Mesenchymal stem cell (in vitro differentiated cells and primary cell): Measurements from ENCODE around the gene MFRP.
A peak's percentile ranks its signal among the peaks of the same experiment; 100 is the strongest.

Source experiments
- DNase-seq: peaks from one replicate; pipeline ENCODE4 v3.0.0-alpha.2; 2013
- H2AFZ ChIP-seq: one replicate; pipeline ENCODE4 v1.6.1; 2013; ENCODE audit warnings: low read depth, mild to moderate bottlenecking, control low read depth, inconsistent platforms, low read length, moderate library complexity
- H2AK5ac ChIP-seq: 2 replicates; pipeline ENCODE4 v1.6.1; 2013; ENCODE audit warnings: low read length, moderate library complexity, mild to moderate bottlenecking, inconsistent platforms; ENCODE audit not compliant: severe bottlenecking
- H2BK120ac ChIP-seq: one replicate; pipeline ENCODE4 v1.6.1; 2013; ENCODE audit warnings: low read depth, mild to moderate bottlenecking, inconsistent platforms, low read length, moderate library complexity
- H2BK12ac ChIP-seq, 2 experiments: one replicate each; pipeline ENCODE4 v1.6.1; 2013; ENCODE audit warnings: inconsistent platforms in 2 of 2, low read length in 2 of 2, mild to moderate bottlenecking in 2 of 2, moderate library complexity in 2 of 2, control low read depth in 1 of 2
- H2BK15ac ChIP-seq: one replicate; pipeline ENCODE4 v1.6.1; 2013; ENCODE audit warnings: mild to moderate bottlenecking, low read depth, inconsistent platforms; ENCODE audit not compliant: poor library complexity, severe bottlenecking
- H2BK5ac ChIP-seq: 2 replicates; pipeline ENCODE4 v1.6.1; 2013; ENCODE audit warnings: low read depth, mild to moderate bottlenecking, low read length, control low read depth, inconsistent platforms; ENCODE audit not compliant: poor library complexity, severe bottlenecking
- H3K14ac ChIP-seq, 2 experiments: one replicate each; pipeline ENCODE4 v1.6.1; 2013; ENCODE audit warnings: inconsistent platforms in 2 of 2, low read length in 2 of 2, control low read depth in 1 of 2, mild to moderate bottlenecking in 1 of 2, moderate library complexity in 1 of 2
- H3K18ac ChIP-seq, 2 experiments: one replicate each; pipeline ENCODE4 v1.6.1; 2013; ENCODE audit warnings: inconsistent platforms in 2 of 2, low read length in 2 of 2, control low read depth in 1 of 2, low read depth in 1 of 2, mild to moderate bottlenecking in 1 of 2
- H3K23ac ChIP-seq, 2 experiments: one replicate each; pipeline ENCODE4 v1.6.1; 2013; ENCODE audit warnings: inconsistent platforms in 2 of 2, low read length in 2 of 2, mild to moderate bottlenecking in 2 of 2, moderate library complexity in 2 of 2, control low read depth in 1 of 2
- H3K27ac ChIP-seq: 2 replicates; pipeline ENCODE4 v1.5.1; 2013; ENCODE audit warnings: mild to moderate bottlenecking, moderate library complexity, low read length, control low read depth, inconsistent platforms; ENCODE audit not compliant: poor library complexity, severe bottlenecking
- H3K27me3 ChIP-seq, 2 experiments: 2 replicates each; pipeline versions ENCODE4 v1.6.1 to v1.7.0; 2013; ENCODE audit warnings: low read length in 2 of 2, mild to moderate bottlenecking in 2 of 2, moderate library complexity in 2 of 2, control low read depth in 1 of 2, inconsistent platforms in 1 of 2; ENCODE audit not compliant: control insufficient read depth in 1 of 2, insufficient read depth in 1 of 2
- H3K36me3 ChIP-seq, 2 experiments: 2 replicates each; pipeline versions ENCODE4 v1.6.1 to v1.7.0; 2013; ENCODE audit warnings: low read length in 2 of 2, control low read depth in 1 of 2, inconsistent platforms in 1 of 2, low read depth in 1 of 2, mild to moderate bottlenecking in 1 of 2; ENCODE audit not compliant: insufficient read depth in 2 of 2, control insufficient read depth in 1 of 2
- H3K4ac ChIP-seq, 2 experiments: one replicate each; pipeline ENCODE4 v1.6.1; 2013; ENCODE audit warnings: inconsistent platforms in 2 of 2, low read length in 2 of 2, mild to moderate bottlenecking in 2 of 2, moderate library complexity in 2 of 2, control low read depth in 1 of 2, low read depth in 1 of 2
- H3K4me1 ChIP-seq: 2 replicates; pipeline ENCODE4 v1.6.1; 2013; ENCODE audit warnings: low read depth, low read length, control low read depth; ENCODE audit not compliant: control insufficient read depth, insufficient read depth
- H3K4me2 ChIP-seq: 2 replicates; pipeline ENCODE4 v1.6.1; 2013; ENCODE audit warnings: low read length, mild to moderate bottlenecking, inconsistent platforms; ENCODE audit not compliant: poor library complexity, severe bottlenecking
- H3K4me3 ChIP-seq, 2 experiments: 2 replicates each; pipeline versions ENCODE4 v1.5.1 to v1.7.0; 2013; ENCODE audit warnings: low read length in 2 of 2, mild to moderate bottlenecking in 2 of 2, control low read depth in 1 of 2, low read depth in 1 of 2; ENCODE audit not compliant: insufficient read depth in 1 of 2
- H3K79me1 ChIP-seq: replicated peaks from 2 replicates; pipeline ENCODE4 v1.6.1; 2013; ENCODE audit warnings: mild to moderate bottlenecking, control low read depth, low read length, inconsistent platforms; ENCODE audit not compliant: poor library complexity, severe bottlenecking
- H3K9ac ChIP-seq: 2 replicates; pipeline ENCODE4 v1.7.0; 2013; ENCODE audit warnings: mild to moderate bottlenecking, low read length, moderate library complexity
- H3K9me3 ChIP-seq: 2 replicates; pipeline ENCODE4 v1.7.0; 2013; ENCODE audit warnings: mild to moderate bottlenecking, low read length; ENCODE audit not compliant: control insufficient read depth
- H4K8ac ChIP-seq: one replicate; pipeline ENCODE4 v1.6.1; 2013; ENCODE audit warnings: inconsistent platforms, mild to moderate bottlenecking, low read length, moderate library complexity
- H4K91ac ChIP-seq: one replicate; pipeline ENCODE4 v1.6.1; 2013; ENCODE audit warnings: mild to moderate bottlenecking, low read length, inconsistent platforms
- WGBS: methylation state at CpG from one replicate; pipeline ENCODE4 v1.1.7; 2013; ENCODE audit warnings: mixed read lengths; 5-methylcytosine and 5-hydroxymethylcytosine counted together

MFRP gene

GRCh38 chr11:119374632-119375336 is 28.3 kb upstream of the MFRP start:
- H3K14ac ChIP-seq = no peak overlapping the region
- no peak overlapping the region for H3K27ac ChIP-seq
- H3K4me2 ChIP-seq = no peak overlapping the region
- H4K91ac ChIP-seq = no peak overlapping the region
- H2BK5ac ChIP-seq = no peak overlapping the region
- no peak overlapping the region for H2AFZ ChIP-seq
- H3K23ac ChIP-seq = no peak overlapping the region
- no peaks in the 10 kb centered on the region for H3K9me3 ChIP-seq
- peak overlapping the region; percentile 22 for H2BK120ac ChIP-seq
- H3K4ac ChIP-seq = no peak overlapping the region
- no peaks in the 10 kb centered on the region for H3K79me1 ChIP-seq
- no peak overlapping the region for H4K8ac ChIP-seq
- no peaks in the 10 kb centered on the region for H3K36me3 ChIP-seq
- H3K9ac ChIP-seq = peak overlapping the region; percentile 61
- no peak for DNase-seq
- H2AK5ac ChIP-seq = no peak overlapping the region
- H3K4me3 ChIP-seq = no peak overlapping the region
- H3K4me1 ChIP-seq = peaks cover 8% of the 10 kb centered on the region
- H3K18ac ChIP-seq = no peak overlapping the region
- H3K27me3 ChIP-seq = peaks cover 4 to 63% of the 10 kb centered on the region in 2 experiments
- 48% methylated on average over 10 of the region's 11 CpGs for WGBS
- no peak overlapping the region for H2BK12ac ChIP-seq
- H2BK15ac ChIP-seq = no peak overlapping the region

DNA sequence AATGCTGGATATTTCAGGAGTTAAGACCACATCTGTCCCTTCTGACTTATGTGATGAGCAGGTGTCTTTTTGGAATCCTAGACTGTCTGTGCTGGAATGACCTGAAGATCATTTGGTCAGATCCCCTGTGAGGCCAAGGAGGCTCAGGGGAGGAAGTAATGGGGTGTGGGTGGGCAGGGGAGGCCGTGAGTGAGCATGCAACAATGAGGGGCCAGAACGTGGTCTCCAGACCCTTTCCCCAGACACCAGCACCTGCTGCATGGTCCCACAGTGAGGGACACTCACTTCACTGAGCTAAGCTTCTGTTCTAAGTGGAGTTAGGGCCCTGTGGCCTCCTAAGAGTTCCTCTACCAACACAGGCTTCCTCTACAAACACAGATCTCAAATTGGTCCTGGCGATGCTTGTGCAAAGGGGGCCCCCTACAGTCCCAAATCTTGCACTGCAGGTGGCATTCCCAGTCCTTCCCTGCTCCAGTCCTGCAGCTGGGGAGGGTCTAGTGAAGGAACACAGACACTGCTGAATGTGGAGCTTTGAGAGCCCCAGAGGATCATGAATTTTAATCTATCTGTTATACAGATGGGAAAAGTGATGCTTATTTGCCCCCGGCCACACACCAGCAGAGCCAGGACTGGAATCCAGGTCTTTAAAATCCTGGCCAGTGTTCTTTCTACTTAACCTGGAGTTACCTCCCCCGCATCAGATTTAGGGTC is 27.6 kb upstream of the MFRP start:
- H2BK12ac ChIP-seq = no peak overlapping the region
- no peak overlapping the region for H3K14ac ChIP-seq
- no peak overlapping the region for H3K4ac ChIP-seq
- H3K79me1 ChIP-seq = no peaks in the 10 kb centered on the region
- H4K8ac ChIP-seq = peak overlapping the region; percentile 32
- H3K27ac ChIP-seq = no peak overlapping the region
- H2AFZ ChIP-seq = no peak overlapping the region
- H2BK15ac ChIP-seq = peak overlapping the region; percentile 6
- H2BK120ac ChIP-seq = no peak overlapping the region
- peak; percentile 78 for DNase-seq
- no peak overlapping the region for H3K4me2 ChIP-seq
- H2AK5ac ChIP-seq = no peak overlapping the region
- H4K91ac ChIP-seq = no peak overlapping the region
- peaks cover 8% of the 10 kb centered on the region for H3K4me1 ChIP-seq
- no peak overlapping the region for H2BK5ac ChIP-seq
- no peaks in the 10 kb centered on the region for H3K36me3 ChIP-seq
- WGBS = 46% methylated on average over 5 of the region's 5 CpGs
- H3K4me3 ChIP-seq = no peak overlapping the region
- no peak overlapping the region for H3K23ac ChIP-seq
- H3K18ac ChIP-seq = no peak overlapping the region
- peak overlapping the region; percentile 61 for H3K9ac ChIP-seq
- H3K27me3 ChIP-seq = peaks cover 4 to 67% of the 10 kb centered on the region in 2 experiments
- no peaks in the 10 kb centered on the region for H3K9me3 ChIP-seq

GRCh38 chr11:119373059-119373920 is 26.8 kb upstream of the MFRP start:
- Histone ChIP-seq H3K36me3 (no peaks in the 10 kb centered on the region), H3K18ac (no peak overlapping the region), H3K9ac (no peak overlapping the region), H2BK120ac (no peak overlapping the region), H3K27ac (no peak overlapping the region), H3K14ac (no peak overlapping the region), H4K91ac (no peak overlapping the region), H3K27me3 (peaks cover 4 to 67% of the 10 kb centered on the region in 2 experiments), H3K4ac (no peak overlapping the region), H2BK12ac (no peak overlapping the region), H3K4me3 (no peak overlapping the region), H2AK5ac (no peak overlapping the region), H3K4me2 (no peak overlapping the region), H3K79me1 (no peaks in the 10 kb centered on the region), H3K4me1 (peaks cover 8% of the 10 kb centered on the region), H2BK5ac (no peak overlapping the region), H2AFZ (no peak overlapping the region), H4K8ac (no peak overlapping the region), H3K9me3 (no peaks in the 10 kb centered on the region), H2BK15ac (no peak overlapping the region), H3K23ac (no peak overlapping the region)
- WGBS = 84% methylated on average over 23 of the region's 23 CpGs
- DNase-seq = no peak
